Erythroblast (primary cell): Measurements from ENCODE around the gene CTNNB1.

Experiments used
- GATA1 ChIP-seq: IDR thresholded peaks from 2 replicates; pipeline ENCODE4 v1.6.1; 2011; ENCODE audit warnings: low read depth, mild to moderate bottlenecking, control low read depth, low read length, moderate library complexity
- POLR2A ChIP-seq: IDR thresholded peaks from 2 replicates; pipeline ENCODE4 v1.6.1; 2011; ENCODE audit warnings: mild to moderate bottlenecking, low read length

DNA sequence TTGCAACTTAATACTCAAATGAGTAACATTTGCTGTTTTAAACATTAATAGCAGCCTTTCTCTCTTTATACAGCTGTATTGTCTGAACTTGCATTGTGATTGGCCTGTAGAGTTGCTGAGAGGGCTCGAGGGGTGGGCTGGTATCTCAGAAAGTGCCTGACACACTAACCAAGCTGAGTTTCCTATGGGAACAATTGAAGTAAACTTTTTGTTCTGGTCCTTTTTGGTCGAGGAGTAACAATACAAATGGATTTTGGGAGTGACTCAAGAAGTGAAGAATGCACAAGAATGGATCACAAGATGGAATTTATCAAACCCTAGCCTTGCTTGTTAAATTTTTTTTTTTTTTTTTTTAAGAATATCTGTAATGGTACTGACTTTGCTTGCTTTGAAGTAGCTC, 40.3 kb downstream of the CTNNB1 start:
- TF ChIP-seq POLR2A (no peak), GATA1 (no peak)
